ENCODE data around the gene FLT4. TPM values are rescaled to one million over a fixed set of nuclear protein-coding genes. Genes with fewer than 3 reads are reported as not detected.

The FLT4 gene
- total and polyA plus RNA-seq, 4 donors, result 0.13 to 22.1 (median 7.6) TPM

- intact Hi-C loops (cut with DNase I), result no loop called here
- ATAC-seq (ENCODE audit: low FRiP score), result no peak
- H3K9me3 ChIP-seq (ENCODE audit: control insufficient read depth, low read length), result no peaks in the 10 kb centered on the region
- H3K27ac ChIP-seq (ENCODE audit: low read depth in 1 of 2, low read length in 2 of 2), result no peak overlapping the region
- no peaks in the 10 kb centered on the region for H3K4me1 ChIP-seq (ENCODE audit: control insufficient read depth in 1 of 2, insufficient read depth in 2 of 2, low read length in 2 of 2)
- no peaks in the 10 kb centered on the region for H3K27me3 ChIP-seq (ENCODE audit: control insufficient read depth in 1 of 2, insufficient read depth in 2 of 2, low read length in 1 of 2)
- no peaks in the 10 kb centered on the region for H3K36me3 ChIP-seq (ENCODE audit: control insufficient read depth in 1 of 2, insufficient read depth in 2 of 2, low read length in 1 of 2)
- DNase-seq, result no peak
- H3K4me3 ChIP-seq (ENCODE audit: low read length in 2 of 2), result no peak overlapping the region
- WGBS, 2 donors, result 89 to 93% methylated on average over 12 of the region's 12 CpGs
Observed at GRCh38 chr5:180596115-180596667, 53.2 kb downstream of the FLT4 start.

GRCh38 chr5:180595381-180596114 is 53.9 kb downstream of the FLT4 start:
- no peaks in the 10 kb centered on the region for H3K27me3 ChIP-seq (ENCODE audit: control insufficient read depth in 1 of 2, insufficient read depth in 2 of 2, low read length in 1 of 2)
- H3K9me3 ChIP-seq (ENCODE audit: control insufficient read depth, low read length), result no peaks in the 10 kb centered on the region
- no peak for ATAC-seq (ENCODE audit: low FRiP score)
- H3K4me1 ChIP-seq (ENCODE audit: control insufficient read depth in 1 of 2, insufficient read depth in 2 of 2, low read length in 2 of 2), result no peaks in the 10 kb centered on the region
- 80 to 84% methylated on average over 25 of the region's 25 CpGs for WGBS, 2 donors
- intact Hi-C loops (cut with DNase I), result no loop called here
- H3K4me3 ChIP-seq (ENCODE audit: low read length in 2 of 2), result no peak overlapping the region
- no peaks in the 10 kb centered on the region for H3K36me3 ChIP-seq (ENCODE audit: control insufficient read depth in 1 of 2, insufficient read depth in 2 of 2, low read length in 1 of 2)
- no peak overlapping the region for H3K27ac ChIP-seq (ENCODE audit: low read depth in 1 of 2, low read length in 2 of 2)
- DNase-seq, result no peak

- no peaks in the 10 kb centered on the region for H3K27me3 ChIP-seq (ENCODE audit: control insufficient read depth in 1 of 2, insufficient read depth in 2 of 2, low read length in 1 of 2)
- ATAC-seq (ENCODE audit: low FRiP score) (no peak), DNase-seq (no peak)
- no peak overlapping the region for H3K27ac ChIP-seq (ENCODE audit: low read depth in 1 of 2, low read length in 2 of 2)
- no peaks in the 10 kb centered on the region for H3K36me3 ChIP-seq (ENCODE audit: control insufficient read depth in 1 of 2, insufficient read depth in 2 of 2, low read length in 1 of 2)
- no peaks in the 10 kb centered on the region for H3K9me3 ChIP-seq (ENCODE audit: control insufficient read depth, low read length)
- intact Hi-C loops (cut with DNase I), result no loop called here
- WGBS, 2 donors, result 85 to 92% methylated on average over 2 of the region's 2 CpGs
- no peak overlapping the region for H3K4me3 ChIP-seq (ENCODE audit: low read length in 2 of 2)
- H3K4me1 ChIP-seq (ENCODE audit: control insufficient read depth in 1 of 2, insufficient read depth in 2 of 2, low read length in 2 of 2), result no peaks in the 10 kb centered on the region
Observed at GRCh38 chr5:180595046-180595379, 54.4 kb downstream of the FLT4 start.

GRCh38 chr5:180594311-180595045 is 54.9 kb downstream of the FLT4 start:
- no peak overlapping the region for H3K27ac ChIP-seq (ENCODE audit: low read depth in 1 of 2, low read length in 2 of 2)
- DNase-seq, result no peak
- intact Hi-C loops (cut with DNase I), result no loop called here
- no peak for ATAC-seq (ENCODE audit: low FRiP score)
- no peaks in the 10 kb centered on the region for H3K4me1 ChIP-seq (ENCODE audit: control insufficient read depth in 1 of 2, insufficient read depth in 2 of 2, low read length in 2 of 2)
- H3K9me3 ChIP-seq (ENCODE audit: control insufficient read depth, low read length), result no peaks in the 10 kb centered on the region
- H3K36me3 ChIP-seq (ENCODE audit: control insufficient read depth in 1 of 2, insufficient read depth in 2 of 2, low read length in 1 of 2), result no peaks in the 10 kb centered on the region
- no peaks in the 10 kb centered on the region for H3K27me3 ChIP-seq (ENCODE audit: control insufficient read depth in 1 of 2, insufficient read depth in 2 of 2, low read length in 1 of 2)
- H3K4me3 ChIP-seq (ENCODE audit: low read length in 2 of 2), result no peak overlapping the region
- 92% methylated on average over 17 of the region's 17 CpGs for WGBS, 2 donors

GRCh38 chr5:180593446-180594206 is 55.8 kb downstream of the FLT4 start:
- H3K27me3 ChIP-seq (ENCODE audit: control insufficient read depth in 1 of 2, insufficient read depth in 2 of 2, low read length in 1 of 2), result no peaks in the 10 kb centered on the region
- intact Hi-C loops (cut with DNase I), result no loop called here
- ATAC-seq (ENCODE audit: low FRiP score), result no peak

GRCh38 chr5:180592176-180592575 is 57.2 kb downstream of the FLT4 start:
- DNase-seq, result no peak
- intact Hi-C loops (cut with DNase I), result no loop called here
- no peaks in the 10 kb centered on the region for H3K4me1 ChIP-seq (ENCODE audit: control insufficient read depth in 1 of 2, insufficient read depth in 2 of 2, low read length in 2 of 2)
- no peaks in the 10 kb centered on the region for H3K9me3 ChIP-seq (ENCODE audit: control insufficient read depth, low read length)
- H3K27me3 ChIP-seq (ENCODE audit: control insufficient read depth in 1 of 2, insufficient read depth in 2 of 2, low read length in 1 of 2), result no peaks in the 10 kb centered on the region
- no peak for ATAC-seq (ENCODE audit: low FRiP score)
- no peaks in the 10 kb centered on the region for H3K36me3 ChIP-seq (ENCODE audit: control insufficient read depth in 1 of 2, insufficient read depth in 2 of 2, low read length in 1 of 2)
- H3K4me3 ChIP-seq (ENCODE audit: low read length in 2 of 2), result no peak overlapping the region
- 92 to 93% methylated on average over 10 of the region's 10 CpGs for WGBS, 2 donors
- no peak overlapping the region for H3K27ac ChIP-seq (ENCODE audit: low read depth in 1 of 2, low read length in 2 of 2)

More at GRCh38 chr5:180593446-180594206, 55.8 kb downstream of the FLT4 start:
- Histone ChIP-seq H3K4me1 (ENCODE audit: control insufficient read depth in 1 of 2, insufficient read depth in 2 of 2, low read length in 2 of 2) (no peaks in the 10 kb centered on the region), H3K9me3 (ENCODE audit: control insufficient read depth, low read length) (no peaks in the 10 kb centered on the region), H3K36me3 (ENCODE audit: control insufficient read depth in 1 of 2, insufficient read depth in 2 of 2, low read length in 1 of 2) (no peaks in the 10 kb centered on the region), H3K4me3 (ENCODE audit: low read length in 2 of 2) (no peak overlapping the region), H3K27ac (ENCODE audit: low read depth in 1 of 2, low read length in 2 of 2) (no peak overlapping the region)
- no peak for DNase-seq
- 90 to 92% methylated on average over 18 to 19 of the region's 19 CpGs for WGBS, 2 donors

GRCh38 chr5:180591311-180591887 is 58.0 kb downstream of the FLT4 start, which contains the start of gene SCGB3A1:
SCGB3A1 (minus strand) TSS chr5:180591499; CDS start chr5:180591462, 37 bp downstream.
- Histone ChIP-seq H3K9me3 (ENCODE audit: control insufficient read depth, low read length) (no peaks in the 10 kb centered on the region), H3K4me3 (ENCODE audit: low read length in 2 of 2) (no peak within 1 kb of the TSS), H3K36me3 (ENCODE audit: control insufficient read depth in 1 of 2, insufficient read depth in 2 of 2, low read length in 1 of 2) (no peaks in the 10 kb centered on the region), H3K4me1 (ENCODE audit: control insufficient read depth in 1 of 2, insufficient read depth in 2 of 2, low read length in 2 of 2) (no peaks in the 10 kb centered on the region), H3K27ac (ENCODE audit: low read depth in 1 of 2, low read length in 2 of 2) (no peak within 1 kb of the TSS), H3K27me3 (ENCODE audit: control insufficient read depth in 1 of 2, insufficient read depth in 2 of 2, low read length in 1 of 2) (no peaks in the 10 kb centered on the region)
- WGBS, 2 donors, result 4 to 6% methylated on average over 22 to 60 of the region's 60 CpGs
- ATAC-seq (ENCODE audit: low FRiP score) (no peak), DNase-seq (no peak)
- intact Hi-C loops (cut with DNase I), result no loop called here

- intact Hi-C loops (cut with DNase I), result no loop called here
- H3K27me3 ChIP-seq (ENCODE audit: control insufficient read depth in 1 of 2, insufficient read depth in 2 of 2, low read length in 1 of 2), result no peaks in the 10 kb centered on the region
- no peak for DNase-seq
- ATAC-seq (ENCODE audit: low FRiP score), result no peak
- WGBS, 2 donors, result 1 to 2% methylated on average over 55 to 63 of the region's 63 CpGs
- H3K4me3 ChIP-seq (ENCODE audit: low read length in 2 of 2), result no peak overlapping the region
- no peaks in the 10 kb centered on the region for H3K36me3 ChIP-seq (ENCODE audit: control insufficient read depth in 1 of 2, insufficient read depth in 2 of 2, low read length in 1 of 2)
- H3K9me3 ChIP-seq (ENCODE audit: control insufficient read depth, low read length), result no peaks in the 10 kb centered on the region
- H3K27ac ChIP-seq (ENCODE audit: low read depth in 1 of 2, low read length in 2 of 2), result no peak overlapping the region
- no peaks in the 10 kb centered on the region for H3K4me1 ChIP-seq (ENCODE audit: control insufficient read depth in 1 of 2, insufficient read depth in 2 of 2, low read length in 2 of 2)
Observed at GRCh38 chr5:180590543-180591310, 58.7 kb downstream of the FLT4 start.

Measured in aorta (tissue), 5 donors.